Tibial nerve (tissue), 4 donors: ENCODE measurements around the gene DHCR7.

Experiments
- EP300 ChIP-seq, 2 donors: sonication (generic); formaldehyde crosslinking; IDR thresholded peaks; one replicate each; pipeline ENCODE4 v1.6.1; 2017; ENCODE audit warnings: antibody characterized with exemption in 2 of 2, mild to moderate bottlenecking in 1 of 2
- TF ChIP-seq, protein P1 (sequence below), 5 experiments: fragments of 200-600 bp in 3 of 5; fragments of 450-650 bp in 2 of 5; sonication (generic) in 3 of 5; IDR thresholded peaks; one replicate each; pipeline ENCODE4 v1.5.1; 2016 to 2019; ENCODE audit warnings: antibody characterized with exemption in 5 of 5, mild to moderate bottlenecking in 3 of 5, moderate library complexity in 2 of 5

DNA sequence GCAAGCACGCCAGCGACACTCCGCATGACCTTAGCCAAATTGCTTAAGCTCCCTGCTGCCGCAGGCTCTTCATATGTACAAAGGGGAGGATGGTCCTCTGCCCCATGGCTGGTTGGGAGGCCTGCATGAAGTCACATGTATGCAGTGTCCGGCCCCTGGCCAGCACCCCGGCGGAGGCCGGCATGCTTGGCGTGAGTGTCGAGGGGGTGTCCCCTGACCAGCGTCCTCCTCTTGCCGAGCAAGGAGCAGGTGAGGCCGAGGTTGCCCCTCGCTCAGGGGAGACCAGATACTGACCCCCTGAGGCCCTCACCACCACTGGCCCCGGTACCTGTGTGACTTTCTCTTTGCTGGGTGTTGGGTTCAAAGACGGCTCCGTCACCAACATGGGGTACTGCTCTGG is 50.2 kb downstream of the DHCR7 start:
- no peak for TF ChIP-seq EP300 (IDR thresholded peaks at IDR 0.05)
- TF ChIP-seq, protein P1, sequence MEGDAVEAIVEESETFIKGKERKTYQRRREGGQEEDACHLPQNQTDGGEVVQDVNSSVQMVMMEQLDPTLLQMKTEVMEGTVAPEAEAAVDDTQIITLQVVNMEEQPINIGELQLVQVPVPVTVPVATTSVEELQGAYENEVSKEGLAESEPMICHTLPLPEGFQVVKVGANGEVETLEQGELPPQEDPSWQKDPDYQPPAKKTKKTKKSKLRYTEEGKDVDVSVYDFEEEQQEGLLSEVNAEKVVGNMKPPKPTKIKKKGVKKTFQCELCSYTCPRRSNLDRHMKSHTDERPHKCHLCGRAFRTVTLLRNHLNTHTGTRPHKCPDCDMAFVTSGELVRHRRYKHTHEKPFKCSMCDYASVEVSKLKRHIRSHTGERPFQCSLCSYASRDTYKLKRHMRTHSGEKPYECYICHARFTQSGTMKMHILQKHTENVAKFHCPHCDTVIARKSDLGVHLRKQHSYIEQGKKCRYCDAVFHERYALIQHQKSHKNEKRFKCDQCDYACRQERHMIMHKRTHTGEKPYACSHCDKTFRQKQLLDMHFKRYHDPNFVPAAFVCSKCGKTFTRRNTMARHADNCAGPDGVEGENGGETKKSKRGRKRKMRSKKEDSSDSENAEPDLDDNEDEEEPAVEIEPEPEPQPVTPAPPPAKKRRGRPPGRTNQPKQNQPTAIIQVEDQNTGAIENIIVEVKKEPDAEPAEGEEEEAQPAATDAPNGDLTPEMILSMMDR (IDR thresholded peaks at IDR 0.05), result no peak
